Thyroid gland (tissue), 4 donors: ENCODE results near the gene MTHFS. TPM values are rescaled to one million over a fixed set of nuclear protein-coding genes. Genes with fewer than 3 reads are reported as not detected.

Experiments
- DNase-seq, 2 donors: peaks; one replicate each; pipeline ENCODE4 v3.0.0-alpha.2; 2019
- H3K27ac ChIP-seq, 3 donors: fragments of 200-600 bp; sonication (generic); 1 replicate in 2 of 3; 2 replicates in 1 of 3; pipeline ENCODE4 v1.5.1; 2016 to 2019; ENCODE audit warnings: mild to moderate bottlenecking in 1 of 3, moderate library complexity in 1 of 3
- H3K27me3 ChIP-seq: fragments of 200-600 bp; sonication (generic); one replicate; pipeline ENCODE4 v1.5.1; 2019
- H3K36me3 ChIP-seq, 2 donors: fragments of 200-600 bp; sonication (generic); one replicate each; pipeline ENCODE4 v1.5.1; 2016 to 2019
- H3K4me1 ChIP-seq, 2 donors: fragments of 200-600 bp; sonication (generic); one replicate each; pipeline ENCODE4 v1.5.1; 2017 to 2019
- H3K4me3 ChIP-seq, 3 donors: fragments of 200-600 bp; sonication (generic); replicated peaks in 1 of 3; 1 replicate in 2 of 3; 2 replicates in 1 of 3; pipeline ENCODE4 v1.5.1; 2016; ENCODE audit warnings: mild to moderate bottlenecking in 1 of 3
- H3K9me3 ChIP-seq: fragments of 200-600 bp; sonication (generic); one replicate; pipeline ENCODE4 v1.5.1; 2017
- CTCF ChIP-seq, 6 experiments: fragments of 200-600 bp in 3 of 6; fragments of 450-650 bp in 3 of 6; sonication (generic) in 3 of 6; IDR thresholded peaks; one replicate each; pipeline ENCODE4 v1.5.1; 2016 to 2019; ENCODE audit warnings: antibody characterized with exemption in 6 of 6, mild to moderate bottlenecking in 2 of 6, inconsistent platforms in 1 of 6, moderate library complexity in 1 of 6
- POLR2A ChIP-seq, 2 donors: fragments of 450-650 bp; IDR thresholded peaks; one replicate each; pipeline ENCODE4 v1.6.1; 2017; ENCODE audit warnings: antibody characterized with exemption in 2 of 2, mild to moderate bottlenecking in 2 of 2, moderate library complexity in 1 of 2
- WGBS, 2 donors: methylation state at CpG; one replicate each; pipeline ENCODE4 v1.1.5; 2017; 5-methylcytosine and 5-hydroxymethylcytosine counted together
- intact Hi-C: fragments of 100-400 bp; cut with DNase I; formaldehyde crosslinking; loops from one replicate; pipeline ENCODE4 v1.15.1; 2023
- total RNA-seq, 4 donors: library from RNA; depleted of rRNA; stranded (reverse); fragments of >200 nt; gene quantifications; one replicate each; pipeline ENCODE4 v1.2.3, GENCODE V29; 2016

Gene MTHFS
- total RNA-seq, 4 donors from 2014 or later, result 18.2 to 29.5 (median 23.5) TPM

- peaks cover 15 to 36% of the 10 kb centered on the region in 2 donors for H3K4me1 ChIP-seq
- no peaks in the 10 kb centered on the region for H3K27me3 ChIP-seq
- WGBS, 2 donors, result 95 to 100% methylated on average over 1 of the region's 1 CpG
- H3K27ac ChIP-seq, result no peak overlapping the region
- H3K4me3 ChIP-seq, result no peak overlapping the region
- no peaks in the 10 kb centered on the region for H3K9me3 ChIP-seq
- TF ChIP-seq CTCF (IDR thresholded peaks at IDR 0.05) (no peak), POLR2A (IDR thresholded peaks at IDR 0.05) (no peak)
- no peaks in the 10 kb centered on the region for H3K36me3 ChIP-seq
- intact Hi-C loops, result no loop called here
- no peak for DNase-seq
These were observed 65.2 kb downstream of the MTHFS start for GRCh38 chr15:79831604-79832003.

- no peaks in the 10 kb centered on the region for H3K27me3 ChIP-seq
- TF ChIP-seq POLR2A (IDR thresholded peaks at IDR 0.05), result no peak
- TF ChIP-seq CTCF (IDR thresholded peaks at IDR 0.05), result no peak
- DNase-seq, result no peak
- H3K9me3 ChIP-seq, result no peaks in the 10 kb centered on the region
- intact Hi-C loops, result no loop called here
- H3K4me1 ChIP-seq, result peaks cover 15 to 36% of the 10 kb centered on the region in 2 donors
- no peaks in the 10 kb centered on the region for H3K36me3 ChIP-seq
- no peak overlapping the region for H3K27ac ChIP-seq
- H3K4me3 ChIP-seq, result no peak overlapping the region
- 91 to 96% methylated on average over 14 of the region's 14 CpGs for WGBS, 2 donors
These were observed 66.9 kb downstream of the MTHFS start for GRCh38 chr15:79829950-79830349.

- no peak for DNase-seq
- Histone ChIP-seq H3K27me3 (no peaks in the 10 kb centered on the region), H3K36me3 (no peaks in the 10 kb centered on the region), H3K27ac (peak overlapping the region in 1 of 3 donors; percentile 59), H3K4me3 (no peak overlapping the region), H3K9me3 (no peaks in the 10 kb centered on the region), H3K4me1 (peaks cover 11 to 21% of the 10 kb centered on the region in 2 donors)
- intact Hi-C loops, result no loop called here
- TF ChIP-seq POLR2A (IDR thresholded peaks at IDR 0.05) (no peak), CTCF (IDR thresholded peaks at IDR 0.05) (no peak)
These were observed 68.4 kb downstream of the MTHFS start for GRCh38 chr15:79828447-79828846.

- no peaks in the 10 kb centered on the region for H3K9me3 ChIP-seq
- WGBS, 2 donors, result 32 to 33% methylated on average over 1 of the region's 1 CpG
- H3K27me3 ChIP-seq, result no peaks in the 10 kb centered on the region
- H3K4me3 ChIP-seq, result no peak overlapping the region
- intact Hi-C loops, result no loop called here
- TF ChIP-seq CTCF (IDR thresholded peaks at IDR 0.05) (no peak), POLR2A (IDR thresholded peaks at IDR 0.05) (no peak)
- peak; percentile 34 to 68 for DNase-seq
- H3K27ac ChIP-seq, result peak overlapping the region; percentile 5 to 72 (median 34)
- H3K4me1 ChIP-seq, result peaks cover 11 to 21% of the 10 kb centered on the region in 2 donors
- no peaks in the 10 kb centered on the region for H3K36me3 ChIP-seq
These were observed 70.0 kb downstream of the MTHFS start for GRCh38 chr15:79826800-79827199.

- Histone ChIP-seq H3K9me3 (no peaks in the 10 kb centered on the region), H3K4me3 (no peak overlapping the region), H3K36me3 (no peaks in the 10 kb centered on the region), H3K27ac (no peak overlapping the region), H3K4me1 (peaks cover 11 to 26% of the 10 kb centered on the region in 2 donors), H3K27me3 (no peaks in the 10 kb centered on the region)
- TF ChIP-seq POLR2A (IDR thresholded peaks at IDR 0.05) (no peak), CTCF (IDR thresholded peaks at IDR 0.05) (no peak)
- DNase-seq, result no peak
- WGBS, 2 donors, result 76 to 79% methylated on average over 9 of the region's 9 CpGs
- intact Hi-C loops, result no loop called here
These were observed 72.6 kb downstream of the MTHFS start for GRCh38 chr15:79824136-79824701.
